GM19025 (cell line): ENCODE data around the gene CCDC183.

ENCODE experiments used
- ATAC-seq: cut with Tn5 transposase; IDR thresholded peaks from one replicate; pipeline ENCODE4 v1.9.1; 2021; ENCODE audit warnings: mild to moderate bottlenecking, low read depth, moderate library complexity; ENCODE audit not compliant: unreplicated experiment

The CCDC183 gene

GRCh38 chr9:136847826-136848392 lies 51.8 kb downstream of the CCDC183 start:
- ATAC-seq = no peak

- peak; percentile 6 for ATAC-seq
Measured at GRCh38 chr9:136848393-136849037, 52.4 kb downstream of the CCDC183 start.

GRCh38 chr9:136849038-136849959 lies 53.2 kb downstream of the CCDC183 start, which contains the start of gene PHPT1:
Gene PHPT1, plus strand, starts transcription at chr9:136849409. Its CDS starts 22 bp downstream, at chr9:136849431.
- ATAC-seq = peak; percentile 82

GRCh38 chr9:136849960-136850865 lies 54.1 kb downstream of the CCDC183 start:
- no peak for ATAC-seq

- no peak for ATAC-seq
Measured at GRCh38 chr9:136850866-136851775, 55.0 kb downstream of the CCDC183 start.

- no peak for ATAC-seq
Measured at GRCh38 chr9:136851941-136852663, 56.0 kb downstream of the CCDC183 start, which contains the start of gene MAMDC4. Gene MAMDC4, plus strand, starts transcription at chr9:136852346. Its CDS starts 71 bp downstream, at chr9:136852417.

GRCh38 chr9:136852664-136853595 lies 56.8 kb downstream of the CCDC183 start:
- no peak for ATAC-seq

GRCh38 chr9:136853596-136854112 lies 57.5 kb downstream of the CCDC183 start:
- ATAC-seq = no peak

- ATAC-seq = no peak
Measured at GRCh38 chr9:136854113-136854841, 58.1 kb downstream of the CCDC183 start.

GRCh38 chr9:136854842-136855460 lies 58.8 kb downstream of the CCDC183 start:
- no peak for ATAC-seq

GRCh38 chr9:136855461-136856078 lies 59.4 kb downstream of the CCDC183 start:
- ATAC-seq = no peak

- ATAC-seq = no peak
Measured at GRCh38 chr9:136856079-136856476, 59.9 kb downstream of the CCDC183 start.

GRCh38 chr9:136856541-136857141 lies 60.5 kb downstream of the CCDC183 start:
- ATAC-seq = no peak

GRCh38 chr9:136857166-136857565 lies 61.0 kb downstream of the CCDC183 start:
- no peak for ATAC-seq
